Activated effector memory CD4-positive, alpha-beta T cell treated with anti-CD3 and anti-CD28 coated beads, Interleukin-2, amount 50 U/mL, for 16 hours (primary cell): ENCODE measurements around the gene MED15.
"Not testable (repeated sequence)": the region's sequence is repeated elsewhere in the genome, so short reads cannot be mapped to it uniquely, and the experiment has no call there.

ENCODE experiments used
- DNase-seq: peaks from one replicate; pipeline ENCODE4 v3.0.0-alpha.2; 2020

The MED15 gene

GRCh38 chr22:20507253-20508066 is at the start of gene MED15:
Gene MED15, plus strand, starts transcription at chr22:20507610. Its CDS starts 69 bp downstream, at chr22:20507679.
- DNase-seq, result peak; percentile 96

GRCh38 chr22:20458530-20459151 is 48.8 kb upstream of the MED15 start:
- no peak for DNase-seq

DNA sequence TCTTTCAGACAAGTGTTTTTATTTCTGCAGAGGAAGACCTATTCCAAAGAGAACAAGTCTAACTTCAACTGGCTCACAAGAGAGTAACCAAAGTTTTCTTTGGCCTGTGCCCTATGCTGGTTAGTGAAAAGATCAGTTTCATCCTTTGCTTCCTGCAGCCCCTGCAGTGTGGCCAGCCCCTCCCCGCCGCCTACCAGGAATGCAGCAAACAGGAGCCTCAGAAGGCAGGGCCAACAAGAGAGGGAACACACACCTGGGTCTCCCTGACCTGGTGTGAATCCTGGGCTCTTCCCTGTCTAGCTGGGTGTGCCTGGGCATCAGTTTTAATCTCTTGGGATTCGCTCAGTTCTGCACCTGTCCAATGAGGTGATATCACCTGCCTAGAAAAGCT is 48.3 kb upstream of the MED15 start:
- no peak for DNase-seq

DNA sequence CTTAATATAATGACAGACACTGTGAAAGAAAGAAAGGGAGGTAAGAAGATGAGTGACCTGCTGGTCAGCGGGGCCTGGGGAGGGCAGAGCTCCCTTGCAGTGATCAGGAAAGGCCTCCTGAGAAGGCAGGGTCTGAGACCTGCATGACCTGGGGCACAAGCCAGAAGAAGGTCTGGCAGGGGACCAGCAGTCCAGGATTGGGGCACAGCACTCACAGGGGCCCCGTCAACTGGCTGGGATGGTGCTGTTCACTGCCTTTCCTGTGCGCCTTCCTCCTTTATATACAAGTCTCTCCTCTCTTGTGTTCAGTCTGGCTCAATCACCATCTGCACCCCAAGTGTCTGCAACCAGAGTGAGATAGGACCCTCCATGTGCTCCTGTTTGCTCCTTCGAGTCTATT is 47.5 kb upstream of the MED15 start:
- DNase-seq, result no peak

- peak; percentile 68 for DNase-seq
Measured at GRCh38 chr22:20463324-20464095, 43.9 kb upstream of the MED15 start.

DNA sequence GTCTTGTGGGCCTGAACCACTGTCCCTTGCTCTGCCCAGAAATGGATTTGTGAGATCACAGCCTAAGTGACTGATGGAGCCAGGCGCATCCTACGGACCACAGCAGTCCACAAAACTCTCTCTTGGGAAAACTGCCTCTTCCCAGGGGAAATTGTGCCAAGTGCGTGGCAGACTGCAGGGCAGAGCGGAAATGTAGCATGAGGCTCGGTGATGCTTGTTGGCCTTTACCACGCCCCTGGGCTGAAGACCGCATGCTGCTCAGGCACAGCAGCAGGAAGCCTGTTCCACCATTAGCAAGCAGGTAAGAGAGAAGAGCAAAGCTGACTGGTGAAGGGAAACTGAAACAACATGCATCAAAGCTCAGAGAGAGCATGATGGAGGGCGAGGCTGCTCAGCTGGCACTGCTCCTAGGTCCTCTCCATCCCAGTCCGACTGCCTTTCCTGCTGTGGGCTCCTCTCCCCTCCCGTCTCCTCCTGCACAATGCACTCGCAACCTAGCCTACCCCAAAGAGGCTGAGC is 43.3 kb upstream of the MED15 start:
- peak; percentile 85 for DNase-seq

DNA sequence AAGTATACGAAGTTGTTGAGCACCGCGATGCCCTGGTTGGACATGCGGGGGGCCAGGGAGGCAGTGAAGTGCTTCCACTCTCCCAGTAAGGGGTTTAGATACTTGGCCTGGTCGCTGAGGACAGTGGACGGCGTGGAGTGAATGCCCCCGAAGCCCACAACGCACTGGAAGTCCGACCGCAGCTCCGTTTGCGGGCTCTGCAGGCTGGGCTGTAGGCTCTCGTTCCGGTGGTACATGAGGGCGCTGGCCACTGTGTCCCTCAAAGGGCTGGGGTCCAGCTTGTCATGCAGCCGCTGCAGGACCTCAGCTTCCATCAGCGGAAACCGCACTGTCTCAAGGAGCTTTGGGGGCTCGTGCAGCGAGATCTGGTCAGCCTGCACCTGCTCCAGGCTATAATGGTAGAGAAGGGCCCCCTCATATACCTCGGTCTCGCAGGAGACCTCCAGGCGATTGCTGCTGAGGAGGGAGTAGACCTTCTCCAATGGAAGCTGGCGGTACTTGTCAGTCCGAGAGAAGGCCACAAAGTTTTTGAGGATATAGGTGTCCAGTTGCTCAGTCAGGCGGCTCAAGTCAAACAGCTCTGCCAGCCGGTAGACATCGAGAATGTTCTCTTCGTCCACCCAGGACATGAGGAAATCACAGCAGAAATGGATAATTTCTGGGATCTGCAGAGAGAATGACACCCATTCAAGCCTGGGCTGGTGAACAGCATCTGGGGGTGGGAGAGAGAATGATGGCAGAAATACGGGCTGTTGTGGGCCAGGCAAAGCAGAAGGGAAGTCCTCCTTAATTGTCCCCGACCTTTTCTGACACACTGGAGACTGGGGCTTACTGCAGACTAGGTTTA is 42.3 kb upstream of the MED15 start:
- no peak for DNase-seq

DNA sequence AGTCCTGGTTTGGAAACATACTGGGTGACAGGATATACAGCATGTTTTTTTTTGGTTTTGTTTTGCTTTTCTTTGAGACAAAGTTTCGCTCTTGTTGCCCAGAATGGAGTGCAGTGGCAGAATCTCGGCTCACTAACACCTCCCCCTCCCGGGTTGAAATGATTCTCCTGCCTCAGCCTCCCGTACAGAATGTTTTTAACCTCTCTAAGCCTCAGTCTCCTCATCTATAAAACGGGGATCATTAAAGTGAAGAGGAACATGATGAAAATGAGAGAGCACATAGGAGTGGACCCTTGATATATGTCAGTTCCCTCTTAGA is 41.7 kb upstream of the MED15 start:
- DNase-seq, result no peak

DNA sequence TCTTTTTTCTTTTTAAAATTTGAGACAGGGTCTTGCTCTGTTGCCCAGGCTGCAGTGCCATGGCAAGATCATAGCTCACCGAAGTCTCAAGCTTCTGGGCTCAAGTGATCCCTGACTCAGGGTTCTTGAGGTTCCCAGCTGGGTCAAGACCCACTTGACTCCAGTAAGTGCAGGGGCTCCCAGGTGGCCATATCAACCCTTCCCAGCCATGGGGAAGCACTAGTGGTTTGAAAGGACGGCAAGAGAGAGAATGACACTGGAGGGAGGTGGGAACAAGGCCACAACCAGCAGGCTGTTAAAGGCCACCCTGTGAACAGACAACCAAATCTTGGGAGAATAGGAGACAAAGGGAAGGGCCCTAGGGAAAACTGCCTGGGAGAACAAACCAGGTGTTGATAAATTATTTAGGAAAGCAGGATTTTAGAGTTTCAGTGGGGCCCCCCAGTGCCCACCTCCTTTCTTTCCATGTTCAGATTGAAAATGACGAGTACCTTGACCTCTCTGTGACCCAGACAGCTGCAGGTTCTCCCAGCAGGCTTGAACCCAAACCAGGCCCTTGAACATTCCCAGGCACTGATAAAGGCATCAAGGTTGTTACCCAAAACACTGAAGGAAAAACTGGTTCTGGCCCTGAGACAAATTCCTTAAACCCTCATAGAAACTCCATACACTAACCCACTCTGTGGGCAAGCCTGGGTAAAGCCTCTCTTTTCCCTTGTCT is 40.6 kb upstream of the MED15 start:
- DNase-seq, result no peak

DNA sequence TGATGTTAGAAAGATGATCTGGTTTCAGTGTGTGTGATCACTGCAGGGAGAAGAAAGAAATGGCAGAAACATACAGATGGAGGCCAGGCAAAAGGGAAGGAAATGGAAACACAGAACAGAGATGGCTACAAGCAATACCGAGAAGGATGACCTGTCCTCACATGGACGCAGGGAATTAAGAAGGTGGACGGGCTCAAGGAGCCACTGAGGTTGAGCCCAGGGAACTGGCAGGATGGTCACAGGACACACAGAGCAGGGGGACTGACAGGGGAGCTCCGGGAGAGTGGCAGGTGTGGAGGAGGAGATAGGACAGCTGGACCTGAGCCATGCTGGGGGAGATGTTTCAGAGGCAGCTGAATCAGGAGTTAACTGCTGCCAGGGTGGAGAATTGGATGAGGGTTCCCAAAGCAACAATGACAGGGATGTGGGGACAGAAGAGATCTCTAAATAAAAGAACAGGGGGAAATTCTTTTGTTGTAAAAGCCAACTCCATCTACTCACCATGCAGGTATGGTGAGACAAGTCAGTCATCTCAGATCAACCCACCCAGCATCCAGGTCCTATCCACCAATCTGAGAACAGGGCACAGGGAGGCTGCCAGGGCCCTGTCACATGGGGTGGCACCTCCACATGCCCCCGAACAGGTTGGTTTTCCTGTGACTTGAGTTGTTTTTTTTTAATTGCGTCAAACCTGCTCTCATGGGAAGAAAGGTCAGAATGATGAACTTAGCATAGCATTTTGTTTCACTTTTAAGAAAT is 38.1 kb upstream of the MED15 start:
- DNase-seq, result no peak

DNA sequence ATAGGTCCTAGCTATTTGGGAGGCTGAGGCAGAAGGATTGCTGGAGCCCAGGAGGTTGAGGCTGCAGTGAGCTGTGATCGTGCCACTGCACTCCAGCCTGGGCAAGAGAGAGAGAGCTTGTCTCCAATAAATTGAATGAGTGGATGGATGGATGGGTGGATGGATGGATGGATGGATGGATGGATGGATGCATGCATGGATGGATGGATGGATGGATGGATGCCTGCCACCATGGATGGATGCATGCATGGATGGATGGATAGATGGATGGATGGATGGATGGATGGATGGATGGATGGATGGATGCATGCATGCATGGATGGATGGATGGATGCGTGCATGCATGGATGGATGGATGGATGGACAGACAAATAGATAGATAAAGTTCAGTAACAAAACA is 36.9 kb upstream of the MED15 start:
- not testable (repeated sequence) for DNase-seq

- no peak for DNase-seq
Measured at GRCh38 chr22:20471126-20471833, 36.1 kb upstream of the MED15 start.

DNA sequence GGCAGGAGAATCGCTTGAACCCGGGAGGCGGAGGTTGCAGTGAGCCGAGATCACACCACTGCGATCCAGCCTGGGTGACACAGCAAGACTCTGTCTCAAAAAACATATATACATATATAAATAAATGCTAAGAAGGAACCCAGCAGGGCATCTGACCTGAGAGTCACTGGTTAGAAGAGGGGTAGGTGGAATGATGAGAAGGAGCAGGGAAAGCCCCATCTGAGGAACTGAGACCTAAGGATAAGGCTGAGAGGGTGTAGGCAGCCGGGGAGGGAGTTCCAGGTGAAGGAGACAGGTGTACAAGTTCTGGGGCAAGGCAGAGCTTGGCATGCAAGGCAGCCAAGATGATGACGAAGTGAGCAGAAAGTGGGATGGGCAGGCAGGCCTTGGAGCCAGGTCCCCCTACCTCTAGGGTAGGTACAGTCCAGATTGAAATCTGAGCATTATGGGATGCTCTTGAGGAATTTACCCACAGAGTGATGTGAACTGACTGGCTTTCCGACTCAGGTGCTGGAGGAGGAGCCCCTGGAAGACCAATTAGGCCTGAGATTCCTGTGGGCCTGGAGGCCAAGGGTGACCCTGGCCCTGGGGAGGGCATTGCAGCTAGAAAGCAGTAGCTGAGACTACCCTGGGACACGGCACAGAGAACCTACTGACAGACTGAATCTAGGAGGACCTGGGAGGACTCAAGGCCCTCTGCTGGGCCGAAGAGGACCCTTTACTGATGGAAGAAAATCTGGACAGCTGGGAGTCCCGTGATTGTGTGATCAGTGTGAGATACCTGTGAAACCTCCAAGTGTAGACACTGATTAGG is 34.6 kb upstream of the MED15 start:
- no peak for DNase-seq

DNA sequence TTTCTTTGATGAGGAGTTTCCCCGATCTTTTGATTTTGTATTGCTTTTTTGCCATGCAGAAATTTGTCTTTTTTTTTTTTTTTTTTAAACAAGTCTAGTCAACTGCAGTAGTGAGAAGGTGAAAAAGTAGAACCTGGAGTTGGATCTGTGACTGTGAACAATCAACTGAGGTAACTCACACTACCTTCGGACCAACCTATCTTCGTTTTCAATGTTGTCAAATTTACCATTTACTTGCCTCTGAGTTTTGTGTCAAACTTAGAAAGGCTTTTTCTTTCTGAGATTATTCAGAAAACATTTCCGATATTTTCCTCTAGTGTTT is 32.3 kb upstream of the MED15 start:
- DNase-seq, result no peak

DNA sequence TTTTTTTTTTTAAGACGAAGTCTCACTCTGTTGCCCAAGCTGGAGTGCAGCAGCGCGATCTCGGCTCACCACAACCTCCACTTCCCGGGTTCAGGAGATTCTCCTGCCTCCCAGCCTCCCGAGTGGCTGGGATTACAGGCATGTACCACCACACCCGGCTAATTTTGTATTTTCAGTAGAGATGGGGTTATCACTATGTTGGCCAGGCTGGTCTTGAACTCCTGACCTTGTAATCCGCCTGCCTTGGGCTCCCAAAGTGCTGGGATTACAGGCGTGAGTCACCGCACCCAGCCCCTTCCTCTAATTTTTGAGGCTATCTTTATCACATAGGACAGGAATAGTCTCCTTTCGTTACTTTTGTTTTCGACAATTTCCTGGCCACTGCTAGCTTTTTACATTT is 31.8 kb upstream of the MED15 start:
- DNase-seq, result not testable (repeated sequence)

DNA sequence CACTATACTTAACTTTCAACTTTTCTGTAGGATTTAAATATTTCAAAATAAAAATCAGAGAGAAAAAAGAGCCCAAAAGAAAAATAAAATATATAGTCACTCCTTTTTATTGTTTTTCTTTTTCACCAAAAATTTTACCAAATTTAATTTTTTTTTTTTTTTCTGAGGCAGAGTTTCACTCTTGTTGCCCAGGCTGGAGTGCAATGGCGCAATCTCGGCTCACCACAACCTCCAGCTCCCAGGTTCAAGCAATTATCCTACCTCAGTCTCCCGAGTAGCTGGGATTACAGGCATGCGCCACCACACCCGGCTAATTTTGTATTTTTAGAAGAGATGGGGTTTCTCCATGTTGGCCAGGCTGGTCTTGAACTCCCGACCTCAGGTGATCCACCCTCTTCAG is 29.4 kb upstream of the MED15 start:
- not testable (repeated sequence) for DNase-seq

DNA sequence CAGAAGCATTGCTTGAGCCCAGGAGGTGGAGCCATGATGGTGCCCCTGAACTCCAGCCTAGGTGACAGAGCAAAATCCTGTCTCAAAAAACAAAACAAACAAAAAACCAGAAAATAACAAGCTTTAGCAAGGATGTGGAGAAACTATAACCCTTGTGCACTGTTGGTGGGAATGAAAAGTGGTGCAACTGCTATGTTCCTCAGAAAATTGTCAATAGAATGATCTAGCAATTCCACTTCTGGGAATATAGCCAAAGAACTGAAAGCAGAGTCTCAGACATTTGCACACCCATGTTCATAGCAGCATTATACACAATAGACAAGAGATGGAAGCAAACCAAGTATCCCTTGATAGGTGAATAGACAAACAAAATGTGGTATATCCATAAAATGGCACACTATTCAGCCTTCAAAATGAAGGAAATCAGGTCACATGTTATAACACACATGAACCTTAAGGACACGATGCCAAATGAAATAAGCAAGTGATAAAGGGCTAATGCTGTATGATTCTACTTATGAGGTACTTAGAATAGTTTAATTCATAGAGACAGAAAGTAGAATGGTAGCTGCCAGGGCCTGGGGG is 27.7 kb upstream of the MED15 start:
- DNase-seq, result no peak

- not testable (repeated sequence) for DNase-seq
Measured at GRCh38 chr22:20483143-20483506, 24.3 kb upstream of the MED15 start.

- no peak for DNase-seq
Measured at GRCh38 chr22:20483771-20484170, 23.6 kb upstream of the MED15 start.
